ENCODE data around the gene HDAC1. TPM values are rescaled to one million over a fixed set of nuclear protein-coding genes. Genes with fewer than 3 reads are reported as not detected.

Gene HDAC1
- total RNA-seq, 1 experiment from 2014 or later, result 35.6 TPM

DNA sequence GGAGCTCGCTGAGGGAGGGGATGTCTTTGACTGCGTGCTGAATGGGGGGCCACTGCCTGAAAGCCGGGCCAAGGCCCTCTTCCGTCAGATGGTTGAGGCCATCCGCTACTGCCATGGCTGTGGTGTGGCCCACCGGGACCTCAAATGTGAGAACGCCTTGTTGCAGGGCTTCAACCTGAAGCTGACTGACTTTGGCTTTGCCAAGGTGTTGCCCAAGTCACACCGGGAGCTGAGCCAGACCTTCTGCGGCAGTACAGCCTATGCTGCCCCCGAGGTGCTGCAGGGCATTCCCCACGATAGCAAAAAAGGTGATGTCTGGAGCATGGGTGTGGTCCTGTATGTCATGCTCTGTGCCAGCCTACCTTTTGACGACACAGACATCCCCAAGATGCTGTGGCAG, 71.8 kb downstream of the HDAC1 start:
- DNase-seq (ENCODE audit: extremely low read depth, low read depth), result no peak

DNA sequence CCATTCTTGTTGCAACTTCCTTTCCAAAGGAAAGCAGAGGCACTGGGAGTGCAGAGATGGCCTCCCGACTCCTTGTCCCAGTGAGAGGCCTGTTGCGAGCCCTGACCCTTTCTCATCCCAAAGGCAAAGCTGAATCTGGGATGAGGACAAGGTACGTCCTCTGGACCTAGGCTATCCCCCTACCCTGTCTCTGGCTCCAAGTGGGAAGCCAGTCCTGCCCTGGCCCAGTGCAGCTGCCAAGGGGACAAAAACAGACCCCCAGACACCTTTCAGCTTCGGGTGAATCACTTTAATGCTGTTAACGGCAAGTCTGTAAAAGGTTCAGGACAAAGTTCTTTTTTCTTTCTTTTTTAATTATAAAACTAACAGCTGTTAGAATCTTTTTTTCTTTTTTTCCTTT, 73.0 kb downstream of the HDAC1 start:
- DNase-seq (ENCODE audit: extremely low read depth, low read depth), result no peak

DNA sequence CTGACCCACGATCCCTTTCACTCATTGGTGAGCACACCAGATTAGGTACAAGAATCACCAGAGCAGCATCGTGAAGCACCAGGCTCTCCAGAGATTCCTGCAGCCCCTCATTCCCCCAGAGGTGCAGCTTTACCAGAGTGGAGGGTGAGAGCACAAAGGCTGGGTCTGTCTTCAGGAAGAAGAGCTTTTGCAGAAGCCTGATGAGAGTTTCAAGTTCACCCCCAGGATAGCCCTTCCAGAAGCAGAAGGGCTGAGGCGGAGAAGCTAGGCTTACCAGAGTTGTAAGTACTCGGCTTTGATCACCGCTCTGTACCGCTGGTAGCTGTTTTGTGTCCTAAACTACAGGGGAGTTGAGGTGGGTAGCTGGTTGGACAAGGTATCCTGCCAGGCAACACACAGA, 73.6 kb downstream of the HDAC1 start:
- DNase-seq (ENCODE audit: extremely low read depth, low read depth), result no peak

DNA sequence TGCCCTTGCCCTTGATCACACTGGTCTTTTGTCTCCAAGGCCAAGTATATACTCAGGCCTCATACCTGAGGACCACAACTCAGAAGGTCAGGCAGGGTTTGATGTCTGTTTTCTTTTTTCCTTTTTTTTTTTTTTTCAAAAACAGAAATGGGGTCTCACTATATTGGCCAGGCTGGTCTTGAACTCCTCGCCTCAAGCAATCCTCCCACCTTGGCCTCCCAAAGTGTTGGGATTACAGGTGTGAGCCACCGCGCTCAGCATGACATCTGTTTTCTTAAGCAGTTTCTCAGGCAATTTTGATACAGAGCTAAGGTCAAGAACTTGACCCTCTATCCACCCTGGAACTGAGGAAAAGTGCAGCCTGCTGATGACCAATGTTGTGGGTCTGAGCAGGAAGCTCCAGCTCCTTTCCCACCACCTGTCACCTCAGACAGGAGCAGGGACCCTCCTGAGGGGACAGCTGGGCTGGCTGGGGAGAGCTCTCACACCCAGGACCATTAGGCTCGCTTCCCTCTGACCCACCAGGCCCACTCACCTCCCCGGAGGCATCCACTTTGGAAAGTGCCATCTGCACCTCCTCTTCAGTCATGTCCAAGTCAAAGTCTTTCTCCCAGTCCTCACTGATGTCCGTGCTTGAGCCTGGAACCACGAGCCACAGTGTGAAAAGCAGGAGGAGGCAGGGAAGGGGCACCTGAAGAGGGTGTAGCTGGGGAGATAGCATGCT, 76.2 kb downstream of the HDAC1 start:
- DNase-seq (ENCODE audit: extremely low read depth, low read depth), result no peak

DNA sequence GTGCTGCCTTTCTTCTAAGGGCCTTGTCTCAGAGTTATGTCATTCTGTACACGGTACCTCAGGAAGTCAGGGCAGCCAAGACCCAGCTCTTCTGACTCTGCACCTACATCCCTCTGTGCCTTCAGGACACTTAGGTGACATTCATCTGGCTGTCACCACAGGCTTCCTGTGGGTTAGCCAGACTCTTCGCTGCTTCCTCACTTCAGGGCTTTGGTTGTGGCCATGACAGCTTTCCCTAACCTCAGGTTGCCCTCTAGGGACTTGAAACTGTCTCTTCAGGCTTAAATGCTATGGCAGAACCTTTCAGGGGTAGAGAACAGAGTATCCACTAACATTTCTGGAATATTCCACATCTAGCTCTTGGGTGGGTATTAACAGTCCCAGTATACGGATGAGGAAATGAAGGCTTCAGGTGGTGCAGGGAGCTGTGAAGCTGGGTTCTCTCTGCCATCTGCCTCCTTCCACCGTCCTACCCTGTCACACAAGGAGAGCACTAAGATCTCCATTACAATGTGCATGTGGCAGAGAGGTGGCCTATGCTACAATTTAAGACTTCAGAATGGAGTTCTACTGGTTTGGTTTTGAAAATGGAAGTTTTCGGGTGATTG, 80.4 kb downstream of the HDAC1 start:
- DNase-seq (ENCODE audit: extremely low read depth, low read depth), result no peak

DNA sequence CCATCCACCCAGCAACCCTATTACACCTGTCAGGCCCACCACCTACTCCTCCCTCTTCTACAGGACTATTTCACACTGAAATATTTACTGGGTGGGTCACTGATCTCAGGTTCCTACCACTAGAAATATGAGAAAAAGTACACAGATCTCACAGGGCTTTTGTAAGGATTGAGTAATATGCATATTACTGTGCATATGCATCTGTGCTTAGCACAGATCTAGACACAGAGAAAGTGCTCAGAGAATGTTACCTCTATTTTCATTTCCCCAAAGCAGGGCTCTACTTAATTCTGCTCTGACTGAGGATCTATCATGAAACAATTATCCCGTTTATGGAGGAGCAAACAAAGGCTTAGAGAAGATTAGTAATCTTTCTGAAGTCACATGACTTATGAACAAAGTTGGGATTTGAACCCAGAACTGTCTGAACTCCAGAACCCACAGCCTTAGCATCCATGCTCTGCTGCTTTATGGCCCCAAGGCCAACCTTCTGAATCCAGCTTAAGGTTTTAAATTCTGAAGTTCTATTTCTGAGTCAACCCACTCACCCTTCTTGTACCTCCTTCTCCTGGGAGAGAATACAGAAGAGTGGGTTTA, 82.2 kb downstream of the HDAC1 start:
- no peak for DNase-seq (ENCODE audit: extremely low read depth, low read depth)

DNA sequence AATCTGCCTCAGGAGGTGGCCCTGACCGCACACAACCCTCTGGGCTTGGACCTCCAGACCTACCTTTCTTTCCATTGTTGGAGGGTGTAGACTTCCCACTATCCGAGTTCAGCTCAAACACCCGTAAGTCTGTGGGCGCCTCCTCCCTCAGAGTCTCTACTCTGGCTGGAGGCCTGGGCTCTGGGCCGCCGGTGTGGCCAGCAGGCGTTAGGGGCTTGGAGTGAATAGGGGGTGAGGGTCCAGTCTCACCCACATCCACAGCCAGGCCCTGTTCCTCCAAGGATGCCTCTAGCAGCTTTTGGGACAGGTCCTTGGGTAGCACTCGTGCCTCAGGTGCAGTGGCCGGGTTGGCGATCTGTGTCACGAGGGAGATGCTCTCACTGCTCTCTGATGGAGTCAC, 84.3 kb downstream of the HDAC1 start:
- no peak for DNase-seq (ENCODE audit: extremely low read depth, low read depth)

DNA sequence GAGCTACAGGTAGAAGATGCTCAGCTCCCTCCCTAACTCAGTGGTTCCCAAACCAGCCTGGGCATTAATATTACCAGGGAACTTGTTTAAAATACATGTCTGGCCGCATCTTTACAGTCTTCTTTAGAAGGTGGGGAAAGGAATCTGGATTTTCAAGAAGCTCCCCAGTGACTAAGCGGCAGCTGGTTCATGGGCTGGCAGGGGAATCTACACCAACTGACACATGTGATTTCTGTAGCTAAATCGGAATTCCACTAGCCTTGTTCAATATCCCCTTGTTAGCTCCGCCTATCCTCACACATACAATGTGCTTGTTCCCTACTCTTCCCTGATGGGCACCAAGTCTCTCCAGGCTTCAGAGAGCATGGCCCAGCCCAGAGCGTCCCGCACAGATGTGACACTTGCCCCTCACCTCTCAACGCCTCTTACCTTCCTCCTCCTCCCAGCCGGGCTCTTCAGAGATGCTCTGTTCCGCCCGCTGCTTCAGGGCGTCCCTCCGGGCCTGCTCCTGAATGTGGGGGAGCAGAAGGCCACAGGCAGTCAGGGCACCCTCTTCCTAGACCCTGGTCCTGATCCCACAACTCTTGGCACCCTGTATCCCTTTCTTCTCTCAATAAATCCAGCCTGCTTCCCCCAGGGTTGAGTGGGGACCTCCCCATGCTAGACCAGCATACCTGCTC, 85.8 kb downstream of the HDAC1 start:
- no peak for DNase-seq (ENCODE audit: extremely low read depth, low read depth)

DNA sequence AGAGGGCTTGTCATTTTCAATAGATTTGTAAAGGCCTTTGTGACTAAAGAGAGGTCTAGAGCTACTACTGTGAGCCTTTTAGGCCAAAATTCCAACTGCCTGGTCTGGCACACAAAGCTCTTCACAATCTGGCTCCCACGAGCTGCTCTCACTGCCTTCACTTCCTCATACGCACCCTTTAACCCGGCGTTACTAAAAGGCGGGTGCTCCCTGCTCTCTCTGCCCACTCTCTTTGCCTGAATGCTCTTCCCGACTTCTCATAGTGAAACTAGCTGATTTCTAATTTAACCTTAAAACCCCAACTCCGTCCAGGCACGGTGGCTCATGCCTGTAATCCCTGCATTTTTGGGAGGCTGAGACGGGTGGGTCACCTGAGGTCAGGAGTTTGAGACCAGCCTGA, 88.2 kb downstream of the HDAC1 start:
- no peak for DNase-seq (ENCODE audit: extremely low read depth, low read depth)

Small RNAs within 50 kb of the gene (small RNA-seq; reads per million reads assigned to genes)
- gene RF00017 (0 reads per million in 2 experiments), gene RF00019 (0 reads per million in 2 experiments)

Other genes with a start within 250 kb of the HDAC1 start
- 6.2 and 8.6 TPM in 2 replicates for gene TMEM39B, start 219.1 kb upstream of the HDAC1 start, total RNA-seq (2014; rRNA removed; shearing (Covaris generic))
- gene KPNA6, start 184.0 kb upstream of the HDAC1 start, total RNA-seq (2014; rRNA removed; shearing (Covaris generic)), result 34.3 and 37.3 TPM in 2 replicates
- 42.2 and 46.2 TPM in 2 replicates for gene TXLNA, start 112.4 kb upstream of the HDAC1 start, total RNA-seq (2014; rRNA removed; shearing (Covaris generic))
- gene CCDC28B, start 91.5 kb upstream of the HDAC1 start, total RNA-seq (2014; rRNA removed; shearing (Covaris generic)), result 2.4 and 2.7 TPM in 2 replicates
- 2.3 and 2.9 TPM in 2 replicates for gene IQCC, start 86.4 kb upstream of the HDAC1 start, total RNA-seq (2014; rRNA removed; shearing (Covaris generic))
- not detected in 2 replicates for gene DCDC2B, start 83.0 kb upstream of the HDAC1 start, total RNA-seq (2014; rRNA removed; shearing (Covaris generic))
- gene TMEM234, start 69.7 kb upstream of the HDAC1 start, total RNA-seq (2014; rRNA removed; shearing (Covaris generic)), result 5.4 and 6.5 TPM in 2 replicates
- 288 and 292 TPM in 2 replicates for gene EIF3I, start 69.7 kb upstream of the HDAC1 start, total RNA-seq (2014; rRNA removed; shearing (Covaris generic))
- gene FAM167B, start 44.9 kb upstream of the HDAC1 start, total RNA-seq (2014; rRNA removed; shearing (Covaris generic)), result not detected in 2 replicates
- not detected in 2 replicates for gene LCK, start 40.8 kb upstream of the HDAC1 start, total RNA-seq (2014; rRNA removed; shearing (Covaris generic))
- 16.2 and 21.6 TPM in 2 replicates for gene MARCKSL1, start 44.1 kb downstream of the HDAC1 start, total RNA-seq (2014; rRNA removed; shearing (Covaris generic))
- 3.6 and 5.0 TPM in 2 replicates for gene FAM229A, start 70.4 kb downstream of the HDAC1 start, total RNA-seq (2014; rRNA removed; shearing (Covaris generic))
- 0.57 and 0.98 TPM in 2 replicates for gene TSSK3, start 70.5 kb downstream of the HDAC1 start, total RNA-seq (2014; rRNA removed; shearing (Covaris generic))
- 21.6 and 24.2 TPM in 2 replicates for gene BSDC1, start 102.4 kb downstream of the HDAC1 start, total RNA-seq (2014; rRNA removed; shearing (Covaris generic))
- not detected in 2 replicates for gene ZBTB8B, start 173.0 kb downstream of the HDAC1 start, total RNA-seq (2014; rRNA removed; shearing (Covaris generic))
- 4.1 and 5.5 TPM in 2 replicates for gene ZBTB8A, start 247.3 kb downstream of the HDAC1 start, total RNA-seq (2014; rRNA removed; shearing (Covaris generic))